ENCODE measurements around the gene TEX47. TPM values are rescaled to one million over a fixed set of nuclear protein-coding genes. Genes with fewer than 3 reads are reported as not detected.
A peak's percentile ranks its signal among the peaks of the same experiment; 100 is the strongest.

TEX47 gene
- total RNA-seq, 1 experiment from 2014 or later = not detected

GRCh38 chr7:88792361-88792760 is 3.2 kb downstream of the TEX47 start:
- H3K27ac Mint-ChIP-seq (ENCODE audit: unreplicated experiment) = no peak overlapping the region
- CTCF ChIA-PET = no interaction called here
- intact Hi-C loops (cut with micrococcal nuclease; ENCODE audit: unreplicated experiment) = no loop called here
- no peaks in the 10 kb centered on the region for H3K4me1 Mint-ChIP-seq (ENCODE audit: low read depth, unreplicated experiment)
- no peak for DNase-seq
- no peaks in the 10 kb centered on the region for H3K36me3 Mint-ChIP-seq (ENCODE audit: insufficient read depth, unreplicated experiment)
- no peaks in the 10 kb centered on the region for H3K9me3 Mint-ChIP-seq (ENCODE audit: low read depth, unreplicated experiment)
- no peaks in the 10 kb centered on the region for H3K27me3 Mint-ChIP-seq (ENCODE audit: unreplicated experiment)
- BruUV-seq (replicated peaks) = no TSS peak
- no peak for TF ChIP-seq CTCF (IDR thresholded peaks at IDR 0.05; ENCODE audit: unreplicated experiment)
- H3K4me3 Mint-ChIP-seq (ENCODE audit: low read depth, unreplicated experiment) = no peak overlapping the region

- Mint-ChIP-seq H3K27me3 (ENCODE audit: unreplicated experiment) (no peaks in the 10 kb centered on the region), H3K27ac (ENCODE audit: unreplicated experiment) (no peak overlapping the region), H3K9me3 (ENCODE audit: low read depth, unreplicated experiment) (no peaks in the 10 kb centered on the region), H3K4me3 (ENCODE audit: low read depth, unreplicated experiment) (no peak overlapping the region), H3K4me1 (ENCODE audit: low read depth, unreplicated experiment) (no peaks in the 10 kb centered on the region), H3K36me3 (ENCODE audit: insufficient read depth, unreplicated experiment) (no peaks in the 10 kb centered on the region)
- CTCF ChIA-PET = no interaction called here
- BruUV-seq (replicated peaks) = no TSS peak
- intact Hi-C loops (cut with micrococcal nuclease; ENCODE audit: unreplicated experiment) = no loop called here
- no peak for DNase-seq
- TF ChIP-seq CTCF (IDR thresholded peaks at IDR 0.05; ENCODE audit: unreplicated experiment) = no peak
Observed at GRCh38 chr7:88791891-88792290, 3.6 kb downstream of the TEX47 start.

- no peaks in the 10 kb centered on the region for H3K36me3 Mint-ChIP-seq (ENCODE audit: insufficient read depth, unreplicated experiment)
- intact Hi-C loops (cut with micrococcal nuclease; ENCODE audit: unreplicated experiment) = loop anchor here (1.0 kb wide), 1 partner anchor 834 kb away; no protein-coding TSS in a partner anchor
- CTCF ChIA-PET = interaction anchor here (0.6 kb wide), 1 partner anchor 11 kb away, joined by 9 read pairs; no protein-coding TSS in a partner anchor
Observed at GRCh38 chr7:88789480-88790064, 6.0 kb downstream of the TEX47 start.

GRCh38 chr7:88787777-88788176 is 7.8 kb downstream of the TEX47 start:
- H3K9me3 Mint-ChIP-seq (ENCODE audit: low read depth, unreplicated experiment) = no peaks in the 10 kb centered on the region
- intact Hi-C loops (cut with micrococcal nuclease; ENCODE audit: unreplicated experiment) = no loop called here
- CTCF ChIA-PET = no interaction called here
- TF ChIP-seq CTCF (IDR thresholded peaks at IDR 0.05; ENCODE audit: unreplicated experiment) = no peak
- H3K27ac Mint-ChIP-seq (ENCODE audit: unreplicated experiment) = no peak overlapping the region
- no TSS peak for BruUV-seq (replicated peaks)
- no peak for DNase-seq
- H3K36me3 Mint-ChIP-seq (ENCODE audit: insufficient read depth, unreplicated experiment) = no peaks in the 10 kb centered on the region
- H3K4me1 Mint-ChIP-seq (ENCODE audit: low read depth, unreplicated experiment) = no peaks in the 10 kb centered on the region
- H3K4me3 Mint-ChIP-seq (ENCODE audit: low read depth, unreplicated experiment) = no peak overlapping the region
- H3K27me3 Mint-ChIP-seq (ENCODE audit: unreplicated experiment) = no peaks in the 10 kb centered on the region

More at GRCh38 chr7:88789480-88790064, 6.0 kb downstream of the TEX47 start:
- Mint-ChIP-seq H3K27me3 (ENCODE audit: unreplicated experiment) (no peaks in the 10 kb centered on the region), H3K4me1 (ENCODE audit: low read depth, unreplicated experiment) (no peaks in the 10 kb centered on the region), H3K27ac (ENCODE audit: unreplicated experiment) (no peak overlapping the region), H3K9me3 (ENCODE audit: low read depth, unreplicated experiment) (no peaks in the 10 kb centered on the region), H3K4me3 (ENCODE audit: low read depth, unreplicated experiment) (no peak overlapping the region)
- DNase-seq = peak; percentile 2
- no peak for TF ChIP-seq CTCF (IDR thresholded peaks at IDR 0.05; ENCODE audit: unreplicated experiment)
- BruUV-seq (replicated peaks) = no TSS peak
